ENCODE measurements around the gene CTSW. TPM values are rescaled to one million over a fixed set of nuclear protein-coding genes. Genes with fewer than 3 reads are reported as not detected.

Gene CTSW
- polyA plus RNA-seq, 1 of the 3 experiments (the other 2 are of a cell fraction): 0.49 TPM

DNA sequence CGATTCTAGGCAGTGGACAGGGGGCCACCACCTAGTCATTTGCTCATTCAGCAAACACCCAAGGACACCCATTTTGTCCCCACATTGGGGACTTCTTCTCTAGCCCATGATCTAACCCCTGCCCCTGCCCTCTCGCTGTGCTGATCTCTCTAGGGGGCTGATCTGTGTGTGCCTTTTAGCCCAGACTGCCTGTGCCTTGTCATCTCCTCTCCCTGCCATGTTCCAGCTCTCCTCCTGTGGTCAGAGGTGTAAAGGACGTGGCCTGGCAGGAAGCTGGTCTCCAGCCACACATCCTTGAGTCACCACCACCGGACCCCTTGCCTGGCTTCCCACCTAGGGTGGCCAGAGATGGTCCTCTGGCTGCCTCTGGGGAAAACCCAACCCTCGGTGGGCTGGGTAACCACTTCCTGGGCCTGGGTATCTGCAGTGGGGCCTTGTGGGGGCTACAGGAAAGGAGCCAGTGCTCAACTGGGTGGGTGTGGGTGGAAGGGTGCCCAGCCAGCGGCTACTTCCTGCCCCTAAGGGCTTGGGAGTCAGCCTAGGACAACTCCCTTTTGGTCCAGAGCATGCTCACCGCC lies 1.3 kb downstream of the CTSW start (continued):
- TF ChIP-seq RFX5 (IDR thresholded peaks at IDR 0.05; ENCODE audit: low read length) (no peak), TCF12 (IDR thresholded peaks at IDR 0.05) (no peak)

- Histone ChIP-seq H2AFZ (ENCODE audit: low read depth) (no peak overlapping the region), H3F3A (replicated peaks; ENCODE audit: insufficient read depth) (peaks cover 12% of the 10 kb centered on the region), H3K4me2 (no peak overlapping the region), H3K36me3 (replicated peaks in 1 of 2; ENCODE audit: control insufficient read depth in 1 of 2, insufficient read depth in 2 of 2, low read length in 1 of 2) (peaks cover 31 to 45% of the 10 kb centered on the region in 2 experiments), H3K4me3 (ENCODE audit: low read depth in 2 of 2, low read length in 1 of 2) (no peak overlapping the region), H3K9ac (no peak overlapping the region), H3K9me2 (no peaks in the 10 kb centered on the region), H3K27ac (ENCODE audit: low read depth in 2 of 2, low read length in 1 of 2) (no peak overlapping the region), H3K4me1 (ENCODE audit: control insufficient read depth in 1 of 2, insufficient read depth in 2 of 2, low read depth in 1 of 2, low read length in 1 of 2) (peaks cover 9 to 17% of the 10 kb centered on the region in 2 experiments; a peak in 3 of 4 replicates), H3K27me3 (ENCODE audit: insufficient read depth) (no peaks in the 10 kb centered on the region), H3K79me2 (ENCODE audit: insufficient read depth) (peaks cover 33% of the 10 kb centered on the region), H4K20me1 (ENCODE audit: insufficient read depth) (no peaks in the 10 kb centered on the region), H3K9me3 (no peaks in the 10 kb centered on the region)
- CTCF ChIA-PET: interaction anchor here (0.9 to 15.2 kb wide), 4 partner anchors 8 to 106 kb away, joined by 3 to 374 read pairs (median 132); partner anchors contain the start of genes CCDC85B, CFL1, EFEMP2 and MUS81
- TF ChIP-seq GATA2 (CRISPR knock-in tag; IDR thresholded peaks at IDR 0.05): no peak
- no peak for TF ChIP-seq RAD21 (IDR thresholded peaks at IDR 0.05; ENCODE audit: low read length)
- no peak for TF ChIP-seq JUND (IDR thresholded peaks at IDR 0.05)
- no peak for TF ChIP-seq FOXJ3 (CRISPR knock-in tag; IDR thresholded peaks at IDR 0.05)
- TF ChIP-seq, protein P1, sequence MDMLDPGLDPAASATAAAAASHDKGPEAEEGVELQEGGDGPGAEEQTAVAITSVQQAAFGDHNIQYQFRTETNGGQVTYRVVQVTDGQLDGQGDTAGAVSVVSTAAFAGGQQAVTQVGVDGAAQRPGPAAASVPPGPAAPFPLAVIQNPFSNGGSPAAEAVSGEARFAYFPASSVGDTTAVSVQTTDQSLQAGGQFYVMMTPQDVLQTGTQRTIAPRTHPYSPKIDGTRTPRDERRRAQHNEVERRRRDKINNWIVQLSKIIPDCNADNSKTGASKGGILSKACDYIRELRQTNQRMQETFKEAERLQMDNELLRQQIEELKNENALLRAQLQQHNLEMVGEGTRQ (IDR thresholded peaks at IDR 0.05; ENCODE audit: borderline replicate concordance, low read depth, low read length): no peak
- no peak for TF ChIP-seq NRF1 (IDR thresholded peaks at IDR 0.05; ENCODE audit: low read depth, low read length)
- no peak for TF ChIP-seq GABPA (IDR thresholded peaks at IDR 0.05; ENCODE audit: low read depth)
- no peak for TF ChIP-seq EP300 (IDR thresholded peaks at IDR 0.05; ENCODE audit: borderline replicate concordance in 1 of 2, low read depth in 1 of 2, low read length in 1 of 2)
- DNase-seq: no peak
- WGBS (ENCODE audit: low lambda C conversion rate): 97% methylated on average over 17 of the region's 30 CpGs
- POLR2A ChIA-PET: interaction anchor here (0.7 to 0.9 kb wide), 3 partner anchors 8 to 11 kb away, joined by 3 read pairs; partner anchors contain the start of gene CCDC85B
These were observed 2.8 kb downstream of the CTSW start for GRCh38 chr11:65882120-65883057.

GRCh38 chr11:65883058-65883761 lies 3.6 kb downstream of the CTSW start:
- WGBS (ENCODE audit: low lambda C conversion rate): 94% methylated on average over 13 of the region's 13 CpGs
- no peak for TF ChIP-seq ELF1 (IDR thresholded peaks at IDR 0.05)
- TF ChIP-seq NFIC (IDR thresholded peaks at IDR 0.05; ENCODE audit: borderline replicate concordance): no peak
- TF ChIP-seq, protein P2, sequence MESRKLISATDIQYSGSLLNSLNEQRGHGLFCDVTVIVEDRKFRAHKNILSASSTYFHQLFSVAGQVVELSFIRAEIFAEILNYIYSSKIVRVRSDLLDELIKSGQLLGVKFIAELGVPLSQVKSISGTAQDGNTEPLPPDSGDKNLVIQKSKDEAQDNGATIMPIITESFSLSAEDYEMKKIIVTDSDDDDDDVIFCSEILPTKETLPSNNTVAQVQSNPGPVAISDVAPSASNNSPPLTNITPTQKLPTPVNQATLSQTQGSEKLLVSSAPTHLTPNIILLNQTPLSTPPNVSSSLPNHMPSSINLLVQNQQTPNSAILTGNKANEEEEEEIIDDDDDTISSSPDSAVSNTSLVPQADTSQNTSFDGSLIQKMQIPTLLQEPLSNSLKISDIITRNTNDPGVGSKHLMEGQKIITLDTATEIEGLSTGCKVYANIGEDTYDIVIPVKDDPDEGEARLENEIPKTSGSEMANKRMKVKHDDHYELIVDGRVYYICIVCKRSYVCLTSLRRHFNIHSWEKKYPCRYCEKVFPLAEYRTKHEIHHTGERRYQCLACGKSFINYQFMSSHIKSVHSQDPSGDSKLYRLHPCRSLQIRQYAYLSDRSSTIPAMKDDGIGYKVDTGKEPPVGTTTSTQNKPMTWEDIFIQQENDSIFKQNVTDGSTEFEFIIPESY (IDR thresholded peaks at IDR 0.05; ENCODE audit: borderline replicate concordance, low read depth): no peak
- no peak for TF ChIP-seq GABPA (IDR thresholded peaks at IDR 0.05; ENCODE audit: low read depth)
- H4K20me1 ChIP-seq (ENCODE audit: insufficient read depth): no peaks in the 10 kb centered on the region
- peaks cover 39% of the 10 kb centered on the region for H3K79me2 ChIP-seq (ENCODE audit: insufficient read depth)
- DNase-seq: no peak
- H3K27me3 ChIP-seq (ENCODE audit: insufficient read depth): no peaks in the 10 kb centered on the region
- CTCF ChIA-PET: interaction anchor here (1.6 to 15.2 kb wide), 8 partner anchors 17 to 171 kb away, joined by 4 to 374 read pairs (median 30); partner anchors contain the start of genes C11orf68, CFL1, EFEMP2 and FOSL1
- no peak overlapping the region for H3K27ac ChIP-seq (ENCODE audit: low read depth in 2 of 2, low read length in 1 of 2)
- H3K9me3 ChIP-seq: no peaks in the 10 kb centered on the region
- peaks cover 17% of the 10 kb centered on the region for H3F3A ChIP-seq (replicated peaks; ENCODE audit: insufficient read depth)
- peaks cover 12 to 22% of the 10 kb centered on the region in 2 experiments; a peak in 3 of 4 replicates for H3K4me1 ChIP-seq (ENCODE audit: control insufficient read depth in 1 of 2, insufficient read depth in 2 of 2, low read depth in 1 of 2, low read length in 1 of 2)
- H3K36me3 ChIP-seq (replicated peaks in 1 of 2; ENCODE audit: control insufficient read depth in 1 of 2, insufficient read depth in 2 of 2, low read length in 1 of 2): peaks cover 31 to 45% of the 10 kb centered on the region in 2 experiments
- POLR2A ChIA-PET: no interaction called here
- H3K4me3 ChIP-seq (ENCODE audit: low read depth in 2 of 2, low read length in 1 of 2): no peak overlapping the region
- H3K9ac ChIP-seq: no peak overlapping the region
- no peaks in the 10 kb centered on the region for H3K9me2 ChIP-seq
- no peak overlapping the region for H3K4me2 ChIP-seq
- no peak overlapping the region for H2AFZ ChIP-seq (ENCODE audit: low read depth)

Data from SK-N-SH (cell line).